GM15510 (cell line): Measurements from ENCODE around the gene UNK.

Experiments used
- POLR2A ChIP-seq: IDR thresholded peaks from 3 replicates; pipeline ENCODE4 v1.6.1; 2011; ENCODE audit warnings: borderline replicate concordance; ENCODE audit not compliant: insufficient read length; ENCODE audit errors: extremely low read depth

Gene UNK

DNA sequence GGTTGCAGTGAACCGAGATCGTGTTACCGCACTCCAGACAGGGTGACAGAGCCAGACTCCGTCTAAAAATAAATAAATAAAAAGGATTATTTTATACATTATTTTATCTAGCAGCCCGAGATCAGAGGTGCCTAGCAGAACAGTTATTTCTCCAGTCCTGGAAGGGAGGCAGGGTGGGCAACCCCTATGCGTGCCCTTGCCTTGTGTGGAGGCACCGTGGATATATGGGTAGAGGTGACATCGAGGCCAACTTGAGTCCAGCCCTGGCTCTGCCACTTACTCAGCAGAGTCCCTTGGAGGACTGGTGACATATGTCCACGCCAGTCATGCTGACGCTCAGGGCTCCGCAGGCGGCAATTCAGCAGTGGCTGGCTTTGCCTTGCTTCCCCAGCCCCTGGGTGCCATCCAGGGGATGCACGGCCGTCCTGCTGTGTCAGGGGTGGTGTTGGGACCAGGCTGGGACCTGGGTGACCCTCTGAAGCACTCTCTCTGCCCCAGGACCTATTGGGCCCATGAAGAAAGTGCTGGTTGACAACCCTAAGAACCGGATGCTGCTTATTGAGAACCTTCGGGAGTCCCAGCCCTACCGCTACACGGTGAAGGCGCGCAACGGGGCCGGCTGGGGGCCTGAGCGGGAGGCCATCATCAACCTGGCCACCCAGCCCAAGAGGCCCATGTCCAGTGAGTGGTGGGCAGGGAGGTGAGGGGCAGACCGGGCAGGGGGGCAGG lies 32.8 kb upstream of the UNK start:
- no peak for TF ChIP-seq POLR2A

DNA sequence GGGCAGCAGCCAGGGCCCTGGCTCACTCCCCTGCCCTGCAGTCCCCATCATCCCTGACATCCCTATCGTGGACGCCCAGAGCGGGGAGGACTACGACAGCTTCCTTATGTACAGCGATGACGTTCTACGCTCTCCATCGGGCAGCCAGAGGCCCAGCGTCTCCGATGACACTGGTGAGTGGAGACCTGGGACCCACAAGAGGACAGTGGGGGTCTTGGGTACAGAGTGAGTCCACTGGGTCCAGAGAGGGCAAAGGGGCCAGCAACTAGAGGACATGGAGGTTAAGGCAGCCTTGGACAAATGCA lies 32.2 kb upstream of the UNK start:
- no peak for TF ChIP-seq POLR2A

GRCh38 chr17:75752802-75753513 lies 31.6 kb upstream of the UNK start:
- TF ChIP-seq POLR2A: no peak

GRCh38 chr17:75753514-75754377 lies 30.9 kb upstream of the UNK start:
- peak; percentile 28 for TF ChIP-seq POLR2A

GRCh38 chr17:75754378-75755204 lies 30.0 kb upstream of the UNK start:
- no peak for TF ChIP-seq POLR2A

- no peak for TF ChIP-seq POLR2A
Measured at GRCh38 chr17:75755205-75755901, 29.3 kb upstream of the UNK start.

GRCh38 chr17:75755990-75756389 lies 28.6 kb upstream of the UNK start:
- TF ChIP-seq POLR2A: no peak

- no peak for TF ChIP-seq POLR2A
Measured at GRCh38 chr17:75756451-75757085, 28.0 kb upstream of the UNK start.

DNA sequence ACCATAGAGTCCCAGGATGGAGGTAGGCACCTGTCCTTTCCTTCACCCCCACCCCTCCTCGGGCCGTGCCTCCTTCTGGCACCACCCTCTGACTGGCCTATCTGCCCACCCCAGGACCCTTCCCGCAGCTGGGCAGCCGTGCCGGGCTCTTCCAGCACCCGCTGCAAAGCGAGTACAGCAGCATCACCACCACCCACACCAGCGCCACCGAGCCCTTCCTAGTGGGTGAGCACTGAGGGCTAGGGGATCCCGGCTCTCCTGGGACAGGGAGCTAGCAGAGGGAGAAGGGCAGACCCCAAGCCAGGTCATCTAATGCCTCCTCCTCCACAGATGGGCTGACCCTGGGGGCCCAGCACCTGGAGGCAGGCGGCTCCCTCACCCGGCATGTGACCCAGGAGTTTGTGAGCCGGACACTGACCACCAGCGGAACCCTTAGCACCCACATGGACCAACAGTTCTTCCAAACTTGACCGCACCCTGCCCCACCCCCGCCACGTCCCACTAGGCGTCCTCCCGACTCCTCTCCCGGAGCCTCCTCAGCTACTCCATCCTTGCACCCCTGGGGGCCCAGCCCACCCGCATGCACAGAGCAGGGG lies 27.4 kb upstream of the UNK start:
- TF ChIP-seq POLR2A: no peak

DNA sequence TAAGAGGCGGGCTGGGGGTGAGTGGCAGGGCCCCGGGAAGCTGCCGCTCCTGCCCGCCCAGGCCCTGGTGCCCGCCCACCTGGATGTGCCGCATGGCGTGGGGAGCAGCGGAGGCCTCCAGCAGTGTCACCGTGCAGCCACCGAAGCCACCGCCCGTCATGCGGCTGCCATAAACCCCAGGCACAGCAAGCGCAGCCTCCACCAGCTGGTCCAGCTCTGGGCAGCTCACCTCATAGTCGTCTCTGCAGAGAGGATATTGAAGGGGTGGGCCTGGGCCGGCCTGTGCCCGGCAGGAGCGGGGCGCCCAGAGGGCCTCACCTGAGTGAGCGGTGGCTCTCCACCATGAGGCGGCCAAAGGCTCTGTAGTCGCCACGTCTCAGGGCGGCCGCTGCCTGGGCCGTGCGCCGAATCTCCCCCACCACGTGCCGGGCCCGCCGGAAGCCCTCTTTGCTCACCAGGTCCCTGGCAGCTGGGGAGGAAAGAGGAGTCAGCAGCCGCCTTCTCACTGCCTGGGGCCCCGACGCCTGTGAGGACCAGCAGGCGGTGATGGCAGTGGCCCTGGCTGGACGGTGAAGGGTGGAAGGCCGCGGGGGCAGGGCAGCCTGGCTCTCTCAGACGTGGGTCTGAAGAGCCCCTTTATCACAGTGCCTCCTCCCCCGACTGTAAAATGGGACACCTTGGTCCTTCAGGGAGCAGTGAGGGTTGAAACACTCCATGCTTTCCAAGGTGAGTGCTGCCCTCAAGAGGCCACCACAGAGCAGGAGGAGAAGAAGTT lies 26.3 kb upstream of the UNK start:
- TF ChIP-seq POLR2A: no peak

GRCh38 chr17:75759457-75759856 lies 25.1 kb upstream of the UNK start:
- no peak for TF ChIP-seq POLR2A

GRCh38 chr17:75762513-75763268 lies 21.9 kb upstream of the UNK start:
- no peak for TF ChIP-seq POLR2A
